Activated CD4-positive, alpha-beta memory T cell treated with anti-CD3 and anti-CD28 coated beads for 36 hours (primary cell): Measurements from ENCODE around the gene HTR6. TPM values are rescaled to one million over a fixed set of nuclear protein-coding genes. Genes with fewer than 3 reads are reported as not detected.
A peak's percentile ranks its signal among the peaks of the same experiment; 100 is the strongest.

Experiments
- CTCF ChIA-PET: fragments of 350-600 bp; sonication (Branson Sonifier 250); formaldehyde crosslinking; loops from one replicate; lab custom pipeline; 2021; ENCODE audit warnings: antibody characterized with exemption, inconsistent platforms; lab: Charles Lee
- POLR2A ChIA-PET: fragments of 350-600 bp; sonication (Branson Sonifier 250); formaldehyde crosslinking; loops from one replicate; lab custom pipeline; 2021; ENCODE audit warnings: antibody characterized with exemption; lab: Charles Lee
- DNase-seq: peaks from one replicate; pipeline ENCODE4 v3.0.0-alpha.2; 2020
- H3K27ac Mint-ChIP-seq: one replicate; pipeline ENCODE4 v1.8.0; 2021; ENCODE audit warnings: mixed read lengths
- H3K27me3 Mint-ChIP-seq: one replicate; pipeline ENCODE4 v1.8.0; 2021; ENCODE audit warnings: mixed read lengths
- H3K36me3 Mint-ChIP-seq: one replicate; pipeline ENCODE4 v1.8.0; 2021; ENCODE audit warnings: mixed read lengths
- H3K4me1 Mint-ChIP-seq: one replicate; pipeline ENCODE4 v1.8.0; 2021; ENCODE audit warnings: low read depth, mixed read lengths
- H3K4me3 Mint-ChIP-seq: one replicate; pipeline ENCODE4 v1.8.0; 2021; ENCODE audit warnings: mild to moderate bottlenecking, mixed read lengths
- H3K9me3 Mint-ChIP-seq: one replicate; pipeline ENCODE4 v1.8.0; 2021; ENCODE audit warnings: mixed read lengths
- intact Hi-C: fragments of 100-400 bp; cut with micrococcal nuclease; formaldehyde crosslinking; loops from one replicate; pipeline ENCODE4 v1.15.1; 2023
- total RNA-seq, 2 experiments: library from RNA; stranded (reverse); gene quantifications; one replicate each; pipeline ENCODE4 v1.2.3, GENCODE V29; 2021

The HTR6 gene
- total RNA-seq, 2 experiments from 2014 or later = 0.17 to 0.19 TPM

- Mint-ChIP-seq H3K4me3 (no peak overlapping the region), H3K9me3 (no peaks in the 10 kb centered on the region), H3K27me3 (peaks cover 9% of the 10 kb centered on the region), H3K4me1 (peaks cover 7% of the 10 kb centered on the region), H3K36me3 (peaks cover 2% of the 10 kb centered on the region), H3K27ac (no peak overlapping the region)
- POLR2A ChIA-PET = no interaction called here
- no peak for DNase-seq
- intact Hi-C loops = no loop called here
- CTCF ChIA-PET = interaction anchor here (1.8 kb wide), 1 partner anchor 20 kb away, joined by 7 read pairs; no protein-coding TSS in a partner anchor
Measured at GRCh38 chr1:19640363-19641316, 24.0 kb upstream of the HTR6 start.

GRCh38 chr1:19643121-19643520, 21.6 kb upstream of the HTR6 start:
- H3K27me3 Mint-ChIP-seq = peaks cover 9% of the 10 kb centered on the region
- DNase-seq = peak; percentile 35
- no peaks in the 10 kb centered on the region for H3K9me3 Mint-ChIP-seq
- ChIA-PET POLR2A (interaction anchor here (1.6 kb wide), 1 partner anchor 46 kb away, joined by 6 read pairs; a partner anchor contains a TSS), CTCF (interaction anchor here (0.8 to 2.2 kb wide), 5 partner anchors 11 to 301 kb away, joined by 3 to 10 read pairs (median 4); no protein-coding TSS in a partner anchor)
- H3K4me3 Mint-ChIP-seq = peak overlapping the region; percentile 79
- H3K36me3 Mint-ChIP-seq = peaks cover 2% of the 10 kb centered on the region
- intact Hi-C loops = no loop called here
- peaks cover 32% of the 10 kb centered on the region for H3K4me1 Mint-ChIP-seq
- no peak overlapping the region for H3K27ac Mint-ChIP-seq

DNA sequence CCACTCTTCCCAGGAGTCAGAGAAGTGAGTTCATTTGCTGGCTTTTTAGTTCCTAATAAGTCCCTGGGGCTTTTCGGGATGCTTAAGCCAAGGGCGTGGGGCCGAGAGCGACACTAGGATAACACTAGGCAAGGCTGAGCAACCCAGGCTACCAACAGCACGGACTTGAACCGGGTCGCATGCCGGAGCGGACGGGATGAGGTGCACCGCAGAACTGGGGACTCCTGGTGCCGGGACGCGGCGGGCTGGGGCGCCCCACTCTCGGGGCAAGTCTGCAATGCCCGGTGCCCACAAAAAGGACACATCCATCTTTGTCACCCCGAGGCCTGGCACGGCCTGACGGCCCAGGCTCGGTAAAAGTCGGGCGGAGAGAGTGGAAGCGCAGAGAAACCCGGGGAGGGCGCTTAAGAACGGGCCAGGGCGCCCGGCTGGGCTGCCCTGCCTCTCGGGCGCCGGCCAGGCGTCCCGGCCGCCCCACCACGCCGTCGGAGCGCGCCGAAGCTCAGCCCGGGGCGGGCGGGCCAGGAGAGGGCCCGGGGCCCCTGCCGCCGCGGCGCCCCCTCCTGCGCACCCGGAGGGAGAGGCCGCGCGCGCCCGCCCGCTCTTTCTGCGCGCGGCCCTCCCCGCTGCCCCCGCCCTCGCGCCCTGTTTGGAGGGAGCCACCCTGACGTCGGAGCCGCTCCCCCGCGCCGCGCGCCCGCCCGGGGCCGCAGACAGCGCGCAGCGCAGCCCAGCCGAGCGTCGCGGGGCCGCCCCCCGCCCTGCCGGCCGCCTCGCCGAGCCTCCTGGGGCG, 20.9 kb upstream of the HTR6 start, which contains the start of gene NBL1:
NBL1 (plus strand) TSS at position 710 of the 793 bp plus-strand sequence. CDS start 10,720 bp downstream, outside the sequence.
- H3K9me3 Mint-ChIP-seq = no peaks in the 10 kb centered on the region
- peaks cover 32% of the 10 kb centered on the region for H3K4me1 Mint-ChIP-seq
- peak within 1 kb of the TSS; percentile 77 for H3K27ac Mint-ChIP-seq
- peaks cover 9% of the 10 kb centered on the region for H3K27me3 Mint-ChIP-seq
- CTCF ChIA-PET = interaction anchor here (0.8 to 2.2 kb wide), 5 partner anchors 10 to 302 kb away, joined by 3 to 10 read pairs (median 4); no protein-coding TSS in a partner anchor
- intact Hi-C loops = loop anchor here (1.0 kb wide), 1 partner anchor 47 kb away; a partner anchor contains a TSS
- POLR2A ChIA-PET = interaction anchor here (1.1 to 1.6 kb wide), 2 partner anchors 47 to 307 kb away, joined by 3 to 6 read pairs; a partner anchor contains a TSS
- peaks cover 2% of the 10 kb centered on the region for H3K36me3 Mint-ChIP-seq
- H3K4me3 Mint-ChIP-seq = peak within 1 kb of the TSS; percentile 87
- peak; percentile 78 for DNase-seq

DNA sequence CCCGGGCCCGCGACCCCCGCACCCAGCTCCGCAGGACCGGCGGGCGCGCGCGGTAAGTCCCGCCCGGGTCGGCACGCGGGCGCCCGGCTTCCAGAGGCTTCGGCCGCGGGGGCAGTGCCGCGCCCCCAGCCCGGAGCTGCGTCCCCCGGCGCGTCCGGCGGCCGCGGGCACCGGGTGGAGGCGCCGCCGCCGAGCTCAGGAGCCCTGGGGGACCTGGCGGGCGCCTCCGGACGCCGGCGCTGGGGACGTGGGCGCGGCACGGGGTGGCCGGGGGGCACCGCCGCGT, 20.3 kb upstream of the HTR6 start:
- intact Hi-C loops = loop anchor here (1.0 kb wide), 1 partner anchor 48 kb away; a partner anchor contains a TSS
- peaks cover 32% of the 10 kb centered on the region for H3K4me1 Mint-ChIP-seq
- H3K27me3 Mint-ChIP-seq = peaks cover 9% of the 10 kb centered on the region
- H3K27ac Mint-ChIP-seq = no peak overlapping the region
- H3K4me3 Mint-ChIP-seq = no peak overlapping the region
- ChIA-PET CTCF (interaction anchor here (1.6 to 2.2 kb wide), 3 partner anchors 10 to 18 kb away, joined by 3 to 10 read pairs (median 6); no protein-coding TSS in a partner anchor), POLR2A (interaction anchor here (1.1 to 1.6 kb wide), 2 partner anchors 47 to 308 kb away, joined by 3 to 6 read pairs; a partner anchor contains a TSS)
- DNase-seq = no peak
- H3K9me3 Mint-ChIP-seq = no peaks in the 10 kb centered on the region
- H3K36me3 Mint-ChIP-seq = peaks cover 2% of the 10 kb centered on the region

DNA sequence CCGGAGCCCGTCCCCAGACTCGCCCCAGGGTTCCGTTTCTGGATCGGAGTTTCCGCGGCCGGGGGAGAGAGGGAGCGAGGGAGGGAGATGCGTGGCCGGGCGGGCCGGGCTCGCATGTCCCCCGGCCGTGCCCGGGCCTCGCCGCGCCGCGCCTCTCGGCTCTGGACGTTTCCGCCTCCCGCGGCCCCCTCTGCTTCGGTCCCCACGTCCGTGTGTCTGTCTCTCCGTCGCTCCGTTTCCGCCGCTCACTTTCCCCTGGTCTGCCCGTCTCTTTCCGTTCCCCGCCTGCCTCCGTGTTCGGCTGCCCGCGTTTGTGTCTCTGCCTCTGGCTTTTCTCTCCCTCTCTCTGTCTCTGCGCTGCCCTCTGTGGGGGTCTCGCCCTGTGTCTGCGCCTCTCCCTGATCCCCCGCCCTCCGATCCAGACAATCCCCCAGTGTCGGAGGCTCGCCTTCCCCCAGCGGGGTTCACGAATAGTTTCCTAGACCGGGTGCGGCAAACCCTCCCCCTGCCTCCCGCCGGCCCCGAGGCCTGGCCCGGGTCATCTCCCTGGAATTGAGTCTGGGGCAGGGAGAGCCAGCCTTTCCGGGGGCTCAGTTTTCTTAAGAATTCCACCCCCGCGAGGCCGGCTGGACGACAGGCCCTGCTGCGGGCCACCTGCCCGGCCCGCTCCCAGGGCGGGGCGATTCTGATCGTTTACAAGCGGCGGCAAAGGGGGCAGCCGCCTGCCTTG, 19.8 kb upstream of the HTR6 start:
- ChIA-PET POLR2A (interaction anchor here (1.1 to 1.6 kb wide), 2 partner anchors 48 to 309 kb away, joined by 3 to 6 read pairs; a partner anchor contains a TSS), CTCF (interaction anchor here (1.4 to 2.2 kb wide), 3 partner anchors 9 to 17 kb away, joined by 4 to 10 read pairs (median 6); no protein-coding TSS in a partner anchor)
- Mint-ChIP-seq H3K9me3 (no peaks in the 10 kb centered on the region), H3K27ac (peak overlapping the region; percentile 77), H3K36me3 (peaks cover 2% of the 10 kb centered on the region), H3K27me3 (peaks cover 9% of the 10 kb centered on the region), H3K4me3 (peak overlapping the region; percentile 87), H3K4me1 (peaks cover 32% of the 10 kb centered on the region)
- peak; percentile 73 for DNase-seq
- intact Hi-C loops = loop anchor here (1.0 kb wide), 1 partner anchor 49 kb away; a partner anchor contains a TSS

- CTCF ChIA-PET = interaction anchor here (1.4 to 1.6 kb wide), 2 partner anchors 16 to 64 kb away, joined by 4 to 6 read pairs; no protein-coding TSS in a partner anchor
- Mint-ChIP-seq H3K27me3 (peaks cover 9% of the 10 kb centered on the region), H3K36me3 (peaks cover 2% of the 10 kb centered on the region), H3K27ac (no peak overlapping the region), H3K4me3 (peak overlapping the region; percentile 87), H3K4me1 (peaks cover 40% of the 10 kb centered on the region), H3K9me3 (no peaks in the 10 kb centered on the region)
- DNase-seq = no peak
- intact Hi-C loops = loop anchor here (2.0 kb wide), 2 partner anchors 39 to 389 kb away; no protein-coding TSS in a partner anchor
- POLR2A ChIA-PET = no interaction called here
Measured at GRCh38 chr1:19645411-19646251, 19.0 kb upstream of the HTR6 start.

- Mint-ChIP-seq H3K9me3 (no peaks in the 10 kb centered on the region), H3K4me3 (peak overlapping the region; percentile 87)
Measured at GRCh38 chr1:19646377-19647319, 18.0 kb upstream of the HTR6 start.

DNA sequence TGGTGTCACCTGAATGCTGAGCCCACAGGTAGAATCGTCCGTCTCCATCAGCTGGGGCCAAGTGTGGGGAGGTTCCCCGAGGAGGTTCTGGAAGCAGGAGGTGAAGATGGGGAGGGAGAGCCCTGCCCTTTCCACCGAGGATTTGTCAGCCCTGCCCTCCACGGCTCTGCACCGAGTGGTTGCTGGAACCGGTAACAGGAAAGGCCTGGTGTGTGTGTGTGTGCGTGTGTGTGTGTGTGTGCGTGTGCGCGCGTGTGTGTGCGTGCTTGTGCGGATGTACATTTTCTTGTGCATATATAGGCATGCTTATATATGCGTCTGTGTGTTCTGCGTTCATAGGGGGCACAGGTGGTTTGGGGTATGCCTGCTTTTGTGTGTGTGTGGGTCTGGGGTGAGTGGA, 17.0 kb upstream of the HTR6 start:
- ChIA-PET POLR2A (no interaction called here), CTCF (interaction anchor here (0.8 to 3.7 kb wide), 5 partner anchors 13 to 304 kb away, joined by 3 to 23 read pairs (median 6); a partner anchor contains a TSS)
- peak; percentile 44 for DNase-seq
- Mint-ChIP-seq H3K27me3 (peaks cover 4% of the 10 kb centered on the region), H3K4me1 (peaks cover 45% of the 10 kb centered on the region), H3K27ac (peak overlapping the region; percentile 3), H3K4me3 (peak overlapping the region; percentile 7), H3K9me3 (no peaks in the 10 kb centered on the region), H3K36me3 (peaks cover 2% of the 10 kb centered on the region)
- intact Hi-C loops = loop anchor here (2.0 kb wide), 2 partner anchors 41 to 391 kb away; no protein-coding TSS in a partner anchor

More at GRCh38 chr1:19646377-19647319, 18.0 kb upstream of the HTR6 start:
- Mint-ChIP-seq H3K4me1 (peaks cover 45% of the 10 kb centered on the region), H3K36me3 (peaks cover 2% of the 10 kb centered on the region), H3K27me3 (peaks cover 7% of the 10 kb centered on the region), H3K27ac (no peak overlapping the region)
- intact Hi-C loops = loop anchor here (2.0 kb wide), 2 partner anchors 40 to 390 kb away; no protein-coding TSS in a partner anchor
- POLR2A ChIA-PET = interaction anchor here (1.0 kb wide), 1 partner anchor 299 kb away, joined by 5 read pairs; no protein-coding TSS in a partner anchor
- DNase-seq = peak; percentile 62
- CTCF ChIA-PET = interaction anchor here (0.6 to 3.7 kb wide), 9 partner anchors 9 to 303 kb away, joined by 3 to 23 read pairs (median 4); a partner anchor contains a TSS

DNA sequence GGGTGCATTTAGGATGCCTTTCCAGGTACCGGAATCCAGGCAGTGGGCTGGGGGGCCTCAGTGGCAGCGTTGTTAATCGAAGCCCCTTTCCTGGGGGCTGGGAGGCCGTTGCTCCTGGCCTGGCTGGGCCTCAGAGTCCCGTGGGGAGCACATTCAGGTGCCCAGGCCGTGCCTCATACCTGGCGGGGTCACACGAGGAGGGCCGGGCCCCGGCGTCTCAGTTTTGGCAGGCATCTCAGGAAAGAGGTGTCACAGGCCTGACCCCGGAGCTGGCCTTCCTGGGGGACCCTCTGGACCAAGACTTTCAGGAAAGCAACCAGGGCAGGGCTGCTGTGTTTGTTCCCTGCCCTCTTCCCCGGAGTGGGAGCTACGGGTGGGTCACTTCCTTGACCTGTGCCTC, 16.4 kb upstream of the HTR6 start:
- Mint-ChIP-seq H3K36me3 (peaks cover 2% of the 10 kb centered on the region), H3K4me3 (no peak overlapping the region), H3K27ac (no peak overlapping the region), H3K9me3 (no peaks in the 10 kb centered on the region), H3K4me1 (peaks cover 42% of the 10 kb centered on the region), H3K27me3 (no peaks in the 10 kb centered on the region)
- ChIA-PET CTCF (interaction anchor here (1.0 to 3.7 kb wide), 5 partner anchors 13 to 312 kb away, joined by 3 to 23 read pairs (median 5); no protein-coding TSS in a partner anchor), POLR2A (no interaction called here)
- no peak for DNase-seq
- intact Hi-C loops = no loop called here
